ENCODE data around the gene RNF17.
"Not testable (repeated sequence)": the region's sequence is repeated elsewhere in the genome, so short reads cannot be mapped to it uniquely, and the experiment has no call there.

The RNF17 gene

GRCh38 chr13:24834902-24835510 is 71.0 kb downstream of the RNF17 start:
- H3K27ac ChIP-seq (replicated peaks), result no peak overlapping the region
- no peak for TF ChIP-seq POLR2AphosphoS5 (IDR thresholded peaks at IDR 0.05; ENCODE audit: low read depth)
- TF ChIP-seq SPI1 (IDR thresholded peaks at IDR 0.05; ENCODE audit: borderline replicate concordance, low read depth), result no peak
- no peak for TF ChIP-seq CTCF (IDR thresholded peaks at IDR 0.05; ENCODE audit: insufficient read depth, low read length)
- TF ChIP-seq GABPA (IDR thresholded peaks at IDR 0.05; ENCODE audit: low read depth), result no peak
- no peak for TF ChIP-seq REST (IDR thresholded peaks at IDR 0.05; ENCODE audit: insufficient replicate concordance, low read depth)
- peaks cover 13% of the 10 kb centered on the region for H3K27me3 ChIP-seq (ENCODE audit: insufficient read depth, poor library complexity, severe bottlenecking)
- DNase-seq (ENCODE audit: low read depth in 1 of 2, low spot score in 1 of 2), result no peak
- H3K4me3 ChIP-seq (replicated peaks; ENCODE audit: insufficient read depth, low read length), result no peak overlapping the region

GRCh38 chr13:24837528-24837927 is 73.6 kb downstream of the RNF17 start:
- H3K4me3 ChIP-seq (replicated peaks; ENCODE audit: insufficient read depth, low read length); H3K27ac ChIP-seq (replicated peaks); DNase-seq (ENCODE audit: low read depth in 1 of 2, low spot score in 1 of 2): not testable (repeated sequence)
- H3K27me3 ChIP-seq (ENCODE audit: insufficient read depth, poor library complexity, severe bottlenecking), result peaks cover 19% of the 10 kb centered on the region

- H3K27ac ChIP-seq (replicated peaks), result no peak overlapping the region
- peaks cover 7% of the 10 kb centered on the region for H3K27me3 ChIP-seq (ENCODE audit: insufficient read depth, poor library complexity, severe bottlenecking)
- TF ChIP-seq REST (IDR thresholded peaks at IDR 0.05; ENCODE audit: insufficient replicate concordance, low read depth) (no peak), SPI1 (IDR thresholded peaks at IDR 0.05; ENCODE audit: borderline replicate concordance, low read depth) (no peak), POLR2AphosphoS5 (IDR thresholded peaks at IDR 0.05; ENCODE audit: low read depth) (no peak), CTCF (IDR thresholded peaks at IDR 0.05; ENCODE audit: insufficient read depth, low read length) (no peak)
- no peak overlapping the region for H3K4me3 ChIP-seq (replicated peaks; ENCODE audit: insufficient read depth, low read length)
- peak in 1 of 2 experiments; percentile 50 for DNase-seq (ENCODE audit: low read depth in 1 of 2, low spot score in 1 of 2)
Observed at GRCh38 chr13:24842549-24843274, 78.7 kb downstream of the RNF17 start.

GRCh38 chr13:24851546-24851945 is 87.6 kb downstream of the RNF17 start:
- H3K4me3 ChIP-seq (replicated peaks; ENCODE audit: insufficient read depth, low read length), result no peak overlapping the region
- H3K27me3 ChIP-seq (ENCODE audit: insufficient read depth, poor library complexity, severe bottlenecking), result peaks cover 18% of the 10 kb centered on the region
- no peak overlapping the region for H3K27ac ChIP-seq (replicated peaks)
- DNase-seq (ENCODE audit: low read depth in 1 of 2, low spot score in 1 of 2), result no peak
- TF ChIP-seq GABPA (IDR thresholded peaks at IDR 0.05; ENCODE audit: low read depth), result no peak
- no peak for TF ChIP-seq REST (IDR thresholded peaks at IDR 0.05; ENCODE audit: insufficient replicate concordance, low read depth)
- no peak for TF ChIP-seq SPI1 (IDR thresholded peaks at IDR 0.05; ENCODE audit: borderline replicate concordance, low read depth)
- TF ChIP-seq POLR2AphosphoS5 (IDR thresholded peaks at IDR 0.05; ENCODE audit: low read depth), result no peak
- TF ChIP-seq CTCF (IDR thresholded peaks at IDR 0.05; ENCODE audit: insufficient read depth, low read length), result no peak

All from HL-60 (cell line).